HL-60 (cell line): ENCODE results near the gene STK32B.

Experiments used
- DNase-seq, 2 experiments: peaks; one replicate each; pipeline ENCODE4 v3.0.0-alpha.2; 2010 to 2020; ENCODE audit warnings: low read depth in 1 of 2, low spot score in 1 of 2
- H3K27ac ChIP-seq: fragments of 250-450 bp; sonication (Bioruptor Pico); replicated peaks from 2 replicates; pipeline ENCODE4 v1.5.1; 2020; ENCODE audit warnings: mild to moderate bottlenecking, moderate library complexity
- H3K27me3 ChIP-seq: fragments of 250-450 bp; sonication (Bioruptor Pico); 2 replicates; pipeline ENCODE4 v1.5.1; 2021; ENCODE audit warnings: mild to moderate bottlenecking, moderate library complexity; ENCODE audit not compliant: insufficient read depth, poor library complexity, severe bottlenecking
- H3K4me3 ChIP-seq: replicated peaks from 2 replicates; pipeline ENCODE4 v1.5.1; 2011; ENCODE audit warnings: mild to moderate bottlenecking, control low read depth, low read length; ENCODE audit not compliant: insufficient read depth
- GABPA ChIP-seq: IDR thresholded peaks from 2 replicates; pipeline ENCODE4 v1.6.1; 2012; ENCODE audit warnings: low read depth
- POLR2AphosphoS5 ChIP-seq: IDR thresholded peaks from 2 replicates; pipeline ENCODE4 v1.6.1; 2012; ENCODE audit warnings: low read depth
- SPI1 ChIP-seq: IDR thresholded peaks from 2 replicates; pipeline ENCODE4 v1.6.1; 2012; ENCODE audit warnings: low read depth, mild to moderate bottlenecking, borderline replicate concordance
- TF ChIP-seq, protein P1 (sequence below): IDR thresholded peaks from one replicate; pipeline ENCODE4 v1.5.1; 2011; ENCODE audit warnings: low read length, control low read depth, inconsistent platforms; ENCODE audit not compliant: insufficient read depth
- TF ChIP-seq, protein P2 (sequence below): IDR thresholded peaks from 2 replicates; pipeline ENCODE4 v1.6.1; 2012; ENCODE audit warnings: low read depth; ENCODE audit not compliant: insufficient replicate concordance

STK32B gene

DNA sequence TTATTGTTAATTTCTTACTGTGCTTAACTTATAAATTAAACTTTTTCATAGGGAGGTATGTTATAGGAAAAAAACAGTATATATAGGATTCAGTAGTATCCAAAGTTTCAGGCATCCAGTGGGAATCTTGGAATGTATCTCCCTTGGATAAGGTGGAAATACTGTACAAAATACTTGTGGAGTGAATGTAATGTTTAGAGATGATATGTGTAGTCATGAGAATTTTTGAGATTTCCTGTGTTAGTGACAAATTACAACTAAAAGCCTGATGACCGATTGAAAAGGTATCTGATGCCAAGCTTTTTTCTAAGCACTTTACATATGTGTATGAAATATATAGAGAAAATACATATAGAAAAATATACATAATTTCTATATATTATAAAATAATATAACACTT is 69.2 kb downstream of the STK32B start:
- no peak overlapping the region for H3K4me3 ChIP-seq
- TF ChIP-seq SPI1: no peak
- TF ChIP-seq, protein P1, sequence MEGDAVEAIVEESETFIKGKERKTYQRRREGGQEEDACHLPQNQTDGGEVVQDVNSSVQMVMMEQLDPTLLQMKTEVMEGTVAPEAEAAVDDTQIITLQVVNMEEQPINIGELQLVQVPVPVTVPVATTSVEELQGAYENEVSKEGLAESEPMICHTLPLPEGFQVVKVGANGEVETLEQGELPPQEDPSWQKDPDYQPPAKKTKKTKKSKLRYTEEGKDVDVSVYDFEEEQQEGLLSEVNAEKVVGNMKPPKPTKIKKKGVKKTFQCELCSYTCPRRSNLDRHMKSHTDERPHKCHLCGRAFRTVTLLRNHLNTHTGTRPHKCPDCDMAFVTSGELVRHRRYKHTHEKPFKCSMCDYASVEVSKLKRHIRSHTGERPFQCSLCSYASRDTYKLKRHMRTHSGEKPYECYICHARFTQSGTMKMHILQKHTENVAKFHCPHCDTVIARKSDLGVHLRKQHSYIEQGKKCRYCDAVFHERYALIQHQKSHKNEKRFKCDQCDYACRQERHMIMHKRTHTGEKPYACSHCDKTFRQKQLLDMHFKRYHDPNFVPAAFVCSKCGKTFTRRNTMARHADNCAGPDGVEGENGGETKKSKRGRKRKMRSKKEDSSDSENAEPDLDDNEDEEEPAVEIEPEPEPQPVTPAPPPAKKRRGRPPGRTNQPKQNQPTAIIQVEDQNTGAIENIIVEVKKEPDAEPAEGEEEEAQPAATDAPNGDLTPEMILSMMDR: no peak
- TF ChIP-seq, protein P2, sequence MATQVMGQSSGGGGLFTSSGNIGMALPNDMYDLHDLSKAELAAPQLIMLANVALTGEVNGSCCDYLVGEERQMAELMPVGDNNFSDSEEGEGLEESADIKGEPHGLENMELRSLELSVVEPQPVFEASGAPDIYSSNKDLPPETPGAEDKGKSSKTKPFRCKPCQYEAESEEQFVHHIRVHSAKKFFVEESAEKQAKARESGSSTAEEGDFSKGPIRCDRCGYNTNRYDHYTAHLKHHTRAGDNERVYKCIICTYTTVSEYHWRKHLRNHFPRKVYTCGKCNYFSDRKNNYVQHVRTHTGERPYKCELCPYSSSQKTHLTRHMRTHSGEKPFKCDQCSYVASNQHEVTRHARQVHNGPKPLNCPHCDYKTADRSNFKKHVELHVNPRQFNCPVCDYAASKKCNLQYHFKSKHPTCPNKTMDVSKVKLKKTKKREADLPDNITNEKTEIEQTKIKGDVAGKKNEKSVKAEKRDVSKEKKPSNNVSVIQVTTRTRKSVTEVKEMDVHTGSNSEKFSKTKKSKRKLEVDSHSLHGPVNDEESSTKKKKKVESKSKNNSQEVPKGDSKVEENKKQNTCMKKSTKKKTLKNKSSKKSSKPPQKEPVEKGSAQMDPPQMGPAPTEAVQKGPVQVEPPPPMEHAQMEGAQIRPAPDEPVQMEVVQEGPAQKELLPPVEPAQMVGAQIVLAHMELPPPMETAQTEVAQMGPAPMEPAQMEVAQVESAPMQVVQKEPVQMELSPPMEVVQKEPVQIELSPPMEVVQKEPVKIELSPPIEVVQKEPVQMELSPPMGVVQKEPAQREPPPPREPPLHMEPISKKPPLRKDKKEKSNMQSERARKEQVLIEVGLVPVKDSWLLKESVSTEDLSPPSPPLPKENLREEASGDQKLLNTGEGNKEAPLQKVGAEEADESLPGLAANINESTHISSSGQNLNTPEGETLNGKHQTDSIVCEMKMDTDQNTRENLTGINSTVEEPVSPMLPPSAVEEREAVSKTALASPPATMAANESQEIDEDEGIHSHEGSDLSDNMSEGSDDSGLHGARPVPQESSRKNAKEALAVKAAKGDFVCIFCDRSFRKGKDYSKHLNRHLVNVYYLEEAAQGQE: no peak
- no peak for TF ChIP-seq POLR2AphosphoS5
- no peak for TF ChIP-seq GABPA
- no peaks in the 10 kb centered on the region for H3K27me3 ChIP-seq
- no peak overlapping the region for H3K27ac ChIP-seq
- DNase-seq: no peak

DNA sequence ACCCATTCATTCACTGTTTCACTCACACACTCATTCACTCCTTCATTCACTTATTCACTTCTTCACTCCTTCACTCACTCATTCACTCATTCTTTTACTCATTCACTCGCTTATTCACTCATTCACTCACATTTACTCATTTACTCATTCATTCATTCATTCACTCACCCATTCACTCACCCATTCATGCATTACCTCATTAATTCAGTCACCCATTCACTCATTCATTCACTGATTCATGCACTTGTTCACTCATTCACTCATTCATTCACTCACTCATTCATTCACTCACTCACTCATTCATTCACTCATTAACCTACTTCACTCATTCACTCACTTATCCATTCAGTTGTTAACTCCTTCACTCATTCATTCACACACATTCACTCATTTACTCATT is 70.8 kb downstream of the STK32B start:
- H3K4me3 ChIP-seq: no peak overlapping the region
- TF ChIP-seq SPI1: no peak
- TF ChIP-seq, protein P2: no peak
- TF ChIP-seq GABPA: no peak
- TF ChIP-seq, protein P1: no peak
- TF ChIP-seq POLR2AphosphoS5: no peak

DNA sequence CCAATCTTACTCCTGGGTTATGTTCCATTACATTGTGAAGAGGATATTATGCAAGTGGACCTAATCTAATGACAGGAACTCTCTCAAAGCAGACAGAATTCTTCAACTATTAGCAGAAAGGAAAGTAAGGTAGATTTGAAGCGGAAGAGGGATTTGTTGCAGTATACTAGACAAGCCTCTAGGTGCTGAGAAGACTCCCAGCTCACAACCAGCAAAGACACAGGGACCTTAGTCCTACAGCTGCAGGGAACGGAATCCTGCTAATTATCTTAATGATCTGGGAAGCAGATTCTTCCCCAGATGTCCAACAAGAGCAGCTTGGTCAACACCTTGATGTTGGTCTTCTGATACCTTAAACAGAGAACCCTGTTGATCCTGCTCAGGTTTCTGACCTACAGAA is 73.6 kb downstream of the STK32B start:
- Histone ChIP-seq H3K27me3 (no peaks in the 10 kb centered on the region), H3K4me3 (no peak overlapping the region), H3K27ac (no peak overlapping the region)
- no peak for DNase-seq
- TF ChIP-seq GABPA: no peak
- TF ChIP-seq POLR2AphosphoS5: no peak
- TF ChIP-seq, protein P1: no peak
- no peak for TF ChIP-seq SPI1
- TF ChIP-seq, protein P2: no peak

More for the DNA sequence above, 70.8 kb downstream of the STK32B start:
- H3K27me3 ChIP-seq: no peaks in the 10 kb centered on the region
- H3K27ac ChIP-seq: no peak overlapping the region
- DNase-seq: no peak
